Measurements from ENCODE around the gene TSPAN32. TPM values are rescaled to one million over a fixed set of nuclear protein-coding genes. Genes with fewer than 3 reads are reported as not detected.

TSPAN32 gene
- total RNA-seq, 2 donors from 2014 or later, result 8.6 to 10.2 TPM

Other genes with a start within 250 kb of the TSPAN32 start
- gene IGF2, start 162.6 kb upstream of the TSPAN32 start, total RNA-seq, result 10 to 100 TPM in 1 of 2 donors, 1 to 10 TPM in 1; 2.0 to 40.4 TPM
- not detected for gene INS, start 140.8 kb upstream of the TSPAN32 start, total RNA-seq
- gene TH, start 130.2 kb upstream of the TSPAN32 start, total RNA-seq, result not detected
- gene ASCL2, start 31.4 kb upstream of the TSPAN32 start, total RNA-seq, result 1 to 10 TPM in 1 of 2 donors, under 1 TPM in 1; 0.38 to 1.7 TPM
- 10 to 100 TPM; 13.6 to 16.6 TPM for gene C11orf21, start 95 bp upstream of the TSPAN32 start, total RNA-seq
- 100 to 1,000 TPM; 116 to 122 TPM for gene CD81, start 75.3 kb downstream of the TSPAN32 start, total RNA-seq
- 10 to 100 TPM; 50.6 to 52.2 TPM for gene TSSC4, start 98.7 kb downstream of the TSPAN32 start, total RNA-seq
- gene TRPM5, start 142.5 kb downstream of the TSPAN32 start, total RNA-seq, result under 1 TPM in 1 of 2 donors, not detected in 1; 0.07 TPM
- 10 to 100 TPM; 11.4 TPM for gene KCNQ1, start 143.0 kb downstream of the TSPAN32 start, total RNA-seq

Measured in activated T-cell treated with anti-CD3 and anti-CD28 coated beads, Interleukin-2, amount 50 U/mL, for 72 hours (primary cell).